Amygdala (tissue), 56 donors: ENCODE measurements around the gene VGLL4.
A peak's percentile ranks its signal among the peaks of the same experiment; 100 is the strongest.

Experiments used
- DNase-seq, 56 donors: peaks; one replicate each; lab custom pipeline; 2025; lab: John Stamatoyannopoulos, UW

VGLL4 gene

GRCh38 chr3:11569156-11569741, 74.5 kb downstream of the VGLL4 start:
- DNase-seq = no peak

- DNase-seq = peak in 43 of 56 donors; percentile 24 to 90 (median 68)
These were observed 75.1 kb downstream of the VGLL4 start for GRCh38 chr3:11568503-11569155.

GRCh38 chr3:11567516-11568467, 75.9 kb downstream of the VGLL4 start:
- DNase-seq = no peak

- no peak for DNase-seq
These were observed 76.8 kb downstream of the VGLL4 start for GRCh38 chr3:11566916-11567315.

- DNase-seq = no peak
These were observed 77.2 kb downstream of the VGLL4 start for GRCh38 chr3:11566478-11566877.

- DNase-seq = no peak
These were observed 77.8 kb downstream of the VGLL4 start for GRCh38 chr3:11565932-11566331.

- DNase-seq = no peak
These were observed 78.2 kb downstream of the VGLL4 start for GRCh38 chr3:11565492-11565891.

- DNase-seq = no peak
These were observed 78.6 kb downstream of the VGLL4 start for GRCh38 chr3:11565072-11565471.

GRCh38 chr3:11564577-11565001, 79.1 kb downstream of the VGLL4 start:
- DNase-seq = no peak

GRCh38 chr3:11563865-11564185, 79.9 kb downstream of the VGLL4 start:
- DNase-seq = no peak

GRCh38 chr3:11563159-11563864, 80.4 kb downstream of the VGLL4 start:
- no peak for DNase-seq

- no peak for DNase-seq
These were observed 81.3 kb downstream of the VGLL4 start for GRCh38 chr3:11562277-11562881.

- DNase-seq = no peak
These were observed 83.0 kb downstream of the VGLL4 start for GRCh38 chr3:11560746-11561145.

GRCh38 chr3:11559816-11560633, 83.7 kb downstream of the VGLL4 start:
- peak in 4 of 56 donors; percentile 24 to 36 (median 33) for DNase-seq

GRCh38 chr3:11558918-11559815, 84.5 kb downstream of the VGLL4 start:
- DNase-seq = peak in 1 of 56 donors; percentile 46

GRCh38 chr3:11558411-11558903, 85.3 kb downstream of the VGLL4 start:
- peak in 7 of 56 donors; percentile 23 to 58 (median 35) for DNase-seq

- peak in 8 of 56 donors; percentile 24 to 58 (median 36) for DNase-seq
These were observed 85.7 kb downstream of the VGLL4 start for GRCh38 chr3:11558002-11558401.
